CD14-positive monocyte (primary cell): ENCODE data around the gene TXK. TPM values are rescaled to one million over a fixed set of nuclear protein-coding genes. Genes with fewer than 3 reads are reported as not detected.

Experiments
- DNase-seq, 3 donors: peaks; one replicate each; pipeline ENCODE4 v3.0.0-alpha.2; 2011 to 2022
- H2AFZ ChIP-seq: 2 replicates; pipeline ENCODE4 v1.6.0; 2012; ENCODE audit warnings: mild to moderate bottlenecking, low read depth, low read length, inconsistent platforms; ENCODE audit not compliant: insufficient read depth, poor library complexity, severe bottlenecking
- H3K27ac ChIP-seq, 2 donors: 1 replicate in 1 of 2; 2 replicates in 1 of 2; pipeline ENCODE4 v1.5.1; 2012 to 2013; ENCODE audit warnings: low read length in 2 of 2, control low read depth in 1 of 2, inconsistent platforms in 1 of 2, low read depth in 1 of 2, mild to moderate bottlenecking in 1 of 2
- H3K27me3 ChIP-seq, 2 donors: one replicate each; pipeline versions ENCODE4 v1.6.0 to v1.6.1; 2011 to 2013; ENCODE audit warnings: low read length in 2 of 2; ENCODE audit not compliant: control insufficient read depth in 2 of 2, insufficient read depth in 2 of 2
- H3K36me3 ChIP-seq, 2 donors: replicated peaks in 1 of 2; 1 replicate in 1 of 2; 2 replicates in 1 of 2; pipeline versions ENCODE4 v1.5.1 to v1.6.1; 2012 to 2013; ENCODE audit warnings: low read length in 2 of 2, control low read depth in 1 of 2, inconsistent platforms in 1 of 2, mild to moderate bottlenecking in 1 of 2; ENCODE audit not compliant: insufficient read depth in 2 of 2, control insufficient read depth in 1 of 2
- H3K4me1 ChIP-seq, 2 donors: 1 replicate in 1 of 2; 2 replicates in 1 of 2; pipeline versions ENCODE4 v1.5.1 to v1.6.1; 2012 to 2013; ENCODE audit warnings: low read length in 2 of 2, control low read depth in 1 of 2, inconsistent platforms in 1 of 2, mild to moderate bottlenecking in 1 of 2, moderate library complexity in 1 of 2; ENCODE audit not compliant: insufficient read depth in 2 of 2, control insufficient read depth in 1 of 2
- H3K4me2 ChIP-seq: replicated peaks from 2 replicates; pipeline ENCODE3; 2012; ENCODE audit warnings: low read length, moderate library complexity, mild to moderate bottlenecking; ENCODE audit not compliant: poor library complexity, severe bottlenecking; ENCODE audit errors: extremely low read depth
- H3K4me3 ChIP-seq, 3 experiments: fragments of 200-600 bp in 1 of 3; sonication (generic) in 1 of 3; replicated peaks in 1 of 3; 1 replicate in 2 of 3; 2 replicates in 1 of 3; pipeline ENCODE4 v1.5.1; 2011 to 2013; ENCODE audit warnings: low read length in 3 of 3, mild to moderate bottlenecking in 3 of 3, control low read depth in 2 of 3, low read depth in 2 of 3, inconsistent platforms in 1 of 3, moderate library complexity in 1 of 3
- H3K79me2 ChIP-seq: 2 replicates; pipeline ENCODE4 v1.6.0; 2012; ENCODE audit warnings: mild to moderate bottlenecking, control low read depth, inconsistent platforms, low read length, moderate library complexity; ENCODE audit not compliant: insufficient read depth
- H3K9ac ChIP-seq: 2 replicates; pipeline ENCODE4 v1.6.0; 2017; ENCODE audit warnings: low read length, mild to moderate bottlenecking; ENCODE audit not compliant: insufficient read depth, poor library complexity, severe bottlenecking
- H3K9me3 ChIP-seq, 2 donors: replicated peaks in 1 of 2; 1 replicate in 1 of 2; 2 replicates in 1 of 2; pipeline versions ENCODE4 v1.5.1 to v1.6.1; 2012 to 2013; ENCODE audit warnings: low read length in 2 of 2, control low read depth in 1 of 2; ENCODE audit not compliant: control insufficient read depth in 1 of 2, insufficient read depth in 1 of 2
- H4K20me1 ChIP-seq: 2 replicates; pipeline ENCODE4 v1.6.0; 2012; ENCODE audit warnings: mild to moderate bottlenecking, low read length, control low read depth, moderate library complexity; ENCODE audit not compliant: insufficient read depth
- H3K27ac Mint-ChIP-seq, 7 donors: one replicate each; pipeline ENCODE4 v1.8.0; 2020; ENCODE audit warnings: mild to moderate bottlenecking in 7 of 7, mixed read lengths in 7 of 7, moderate library complexity in 6 of 7, inconsistent platforms in 2 of 7
- H3K27me3 Mint-ChIP-seq, 3 donors: one replicate each; pipeline ENCODE4 v1.8.0; 2021 to 2022; ENCODE audit warnings: low read depth in 3 of 3, mild to moderate bottlenecking in 3 of 3, mixed read lengths in 3 of 3, moderate library complexity in 3 of 3, inconsistent platforms in 1 of 3
- H3K36me3 Mint-ChIP-seq, 2 donors: one replicate each; pipeline ENCODE4 v1.8.0; 2020; ENCODE audit warnings: mixed read lengths in 2 of 2, inconsistent platforms in 1 of 2, mild to moderate bottlenecking in 1 of 2
- H3K4me1 Mint-ChIP-seq: one replicate; pipeline ENCODE4 v1.8.0; 2020; ENCODE audit warnings: mild to moderate bottlenecking, mixed read lengths
- H3K4me3 Mint-ChIP-seq, 2 donors: one replicate each; pipeline ENCODE4 v1.8.0; 2020; ENCODE audit warnings: mild to moderate bottlenecking in 2 of 2, mixed read lengths in 2 of 2, moderate library complexity in 1 of 2
- H3K9me3 Mint-ChIP-seq, 7 donors: one replicate each; pipeline ENCODE4 v1.8.0; 2020 to 2022; ENCODE audit warnings: mixed read lengths in 7 of 7, mild to moderate bottlenecking in 6 of 7, moderate library complexity in 6 of 7, inconsistent platforms in 2 of 7
- WGBS: methylation state at CpG from one replicate; pipeline ENCODE4 v1.1.5; 2013; ENCODE audit warnings: missing lambda C conversion rate; ENCODE audit not compliant: insufficient coverage; 5-methylcytosine and 5-hydroxymethylcytosine counted together
- intact Hi-C, 2 donors: fragments of 100-400 bp; cut with micrococcal nuclease; formaldehyde crosslinking; loops; one replicate each; pipeline versions ENCODE4 v1.15.0 to v1.15.1; 2023
- polyA plus RNA-seq, 3 donors: library from polyadenylated mRNA; depleted of rRNA in 1 of 3; unstranded in 2 of 3; stranded (reverse) in 1 of 3; fragments of 300-500 nt in 2 of 3; fragments of >200 nt in 1 of 3; fragmentation: Illumina TruSeq in 2 of 3; gene quantifications; 1 replicate in 2 of 3; 2 replicates in 1 of 3; pipeline ENCODE4 v1.2.3, GENCODE V29; 2012 to 2021
- small RNA-seq: library from RNA; depleted of rRNA; stranded (forward); fragments of <200 nt; gene quantifications from one replicate; pipeline ENCODE3, GENCODE V24; 2012; ENCODE audit warnings: low read depth; ENCODE audit not compliant: insufficient read length
- TF ChIP-seq, protein P1 (sequence below): fragments of 200-600 bp; IDR thresholded peaks from one replicate; pipeline ENCODE4 v1.8.0; 2022; ENCODE audit warnings: antibody characterized with exemption, mild to moderate bottlenecking

The TXK gene
- polyA plus RNA-seq, 3 donors: 0.13 to 0.93 (median 0.54) TPM

DNA sequence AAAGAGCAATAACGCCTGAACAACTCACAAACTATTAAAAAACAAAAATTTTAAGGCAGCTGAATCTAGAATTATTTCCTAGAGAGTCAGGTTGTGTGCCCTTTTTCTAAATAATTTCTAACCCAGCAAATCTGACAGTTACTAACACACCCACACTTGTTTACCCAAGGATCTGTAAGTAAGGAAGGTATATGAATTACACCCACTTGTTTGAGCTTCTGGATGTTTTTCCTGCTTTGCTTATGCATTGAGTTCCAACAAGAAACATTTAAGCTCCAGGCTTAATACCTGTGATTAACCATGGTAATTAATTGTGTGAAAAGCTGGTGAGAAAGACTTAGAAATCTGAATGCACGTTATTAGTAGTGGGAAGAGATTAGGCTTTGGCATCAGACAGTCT is 115.9 kb downstream of the TXK start:
- intact Hi-C loops: no loop called here
- Histone ChIP-seq H3K4me2 (no peak overlapping the region), H3K4me1 (peaks cover 14 to 19% of the 10 kb centered on the region in 2 donors), H3K79me2 (no peaks in the 10 kb centered on the region), H3K27ac (no peak overlapping the region), H3K4me3 (no peak overlapping the region), H3K36me3 (no peaks in the 10 kb centered on the region), H4K20me1 (no peaks in the 10 kb centered on the region), H3K9me3 (peaks cover 0 to 7% of the 10 kb centered on the region in 2 donors), H3K27me3 (peaks cover 37 to 52% of the 10 kb centered on the region in 2 donors), H2AFZ (no peak overlapping the region), H3K9ac (no peak overlapping the region)
- no peak overlapping the region for H3K27ac Mint-ChIP-seq
- peaks cover 22% of the 10 kb centered on the region for H3K4me1 Mint-ChIP-seq
- H3K36me3 Mint-ChIP-seq: no peaks in the 10 kb centered on the region
- no peak for DNase-seq
- WGBS: 89% methylated on average over 1 of the region's 2 CpGs
- peaks cover 44 to 55% (median 50%) of the 10 kb centered on the region in 3 donors for H3K27me3 Mint-ChIP-seq
- H3K9me3 Mint-ChIP-seq: peaks cover 0 to 5% (median 2%) of the 10 kb centered on the region in 7 donors
- peak overlapping the region in 1 of 2 donors; percentile 17 for H3K4me3 Mint-ChIP-seq
- TF ChIP-seq, protein P1, sequence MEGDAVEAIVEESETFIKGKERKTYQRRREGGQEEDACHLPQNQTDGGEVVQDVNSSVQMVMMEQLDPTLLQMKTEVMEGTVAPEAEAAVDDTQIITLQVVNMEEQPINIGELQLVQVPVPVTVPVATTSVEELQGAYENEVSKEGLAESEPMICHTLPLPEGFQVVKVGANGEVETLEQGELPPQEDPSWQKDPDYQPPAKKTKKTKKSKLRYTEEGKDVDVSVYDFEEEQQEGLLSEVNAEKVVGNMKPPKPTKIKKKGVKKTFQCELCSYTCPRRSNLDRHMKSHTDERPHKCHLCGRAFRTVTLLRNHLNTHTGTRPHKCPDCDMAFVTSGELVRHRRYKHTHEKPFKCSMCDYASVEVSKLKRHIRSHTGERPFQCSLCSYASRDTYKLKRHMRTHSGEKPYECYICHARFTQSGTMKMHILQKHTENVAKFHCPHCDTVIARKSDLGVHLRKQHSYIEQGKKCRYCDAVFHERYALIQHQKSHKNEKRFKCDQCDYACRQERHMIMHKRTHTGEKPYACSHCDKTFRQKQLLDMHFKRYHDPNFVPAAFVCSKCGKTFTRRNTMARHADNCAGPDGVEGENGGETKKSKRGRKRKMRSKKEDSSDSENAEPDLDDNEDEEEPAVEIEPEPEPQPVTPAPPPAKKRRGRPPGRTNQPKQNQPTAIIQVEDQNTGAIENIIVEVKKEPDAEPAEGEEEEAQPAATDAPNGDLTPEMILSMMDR: no peak

DNA sequence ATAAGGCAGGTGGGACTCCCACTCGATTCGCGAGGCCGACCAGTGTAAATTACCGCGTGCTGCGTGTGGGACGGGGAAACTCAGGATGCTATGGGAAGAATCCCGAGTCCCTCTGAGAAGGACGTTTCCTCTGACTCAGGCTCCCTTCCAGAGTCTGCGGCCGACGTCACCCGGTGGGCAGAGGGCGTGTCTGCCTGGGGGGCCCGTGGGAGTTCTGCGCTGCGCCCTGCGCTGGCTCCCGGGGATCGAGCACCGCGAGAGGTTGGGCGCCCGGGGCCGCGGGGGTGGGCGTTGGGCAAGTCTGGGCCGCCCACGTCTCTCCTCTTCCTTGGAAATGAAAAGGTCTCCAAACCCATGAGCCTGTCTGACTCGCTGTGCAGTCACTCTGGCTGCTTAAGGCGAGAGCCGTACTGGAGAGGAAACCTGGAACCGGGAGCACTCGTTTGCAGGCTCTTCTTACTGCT is 116.9 kb downstream of the TXK start:
- Mint-ChIP-seq H3K4me3 (peak overlapping the region; percentile 78 to 91), H3K27me3 (peaks cover 44 to 53% (median 50%) of the 10 kb centered on the region in 3 donors), H3K4me1 (peaks cover 28% of the 10 kb centered on the region), H3K36me3 (no peaks in the 10 kb centered on the region), H3K9me3 (peaks cover 0 to 5% (median 2%) of the 10 kb centered on the region in 7 donors), H3K27ac (peak overlapping the region in 1 of 7 donors; percentile 41)
- Histone ChIP-seq H3K27ac (no peak overlapping the region), H2AFZ (peak overlapping the region; percentile 85), H3K4me1 (peaks cover 14 to 19% of the 10 kb centered on the region in 2 donors), H4K20me1 (no peaks in the 10 kb centered on the region), H3K9me3 (peaks cover 0 to 7% of the 10 kb centered on the region in 2 donors), H3K4me2 (peak overlapping the region; percentile 97), H3K9ac (peak overlapping the region; percentile 55), H3K27me3 (peaks cover 37 to 49% of the 10 kb centered on the region in 2 donors), H3K4me3 (peak overlapping the region; percentile 47 to 82 (median 48)), H3K79me2 (no peaks in the 10 kb centered on the region), H3K36me3 (no peaks in the 10 kb centered on the region)
- TF ChIP-seq, protein P1: no peak
- peak in 1 of 3 donors; percentile 25 for DNase-seq
- WGBS: 1% methylated on average over 35 of the region's 35 CpGs
- intact Hi-C loops: no loop called here

Small RNA genes lying within 50 kb of the gene (small RNA-seq; reads per million reads assigned to genes)
- gene RF00019 (not detected), gene RF00026 (not detected), gene RNU6-838P (not detected)

Other genes with a start within 250 kb of the TXK start
- 10 to 100 TPM in 2 of 3 donors, 1 to 10 TPM in 1; 3.6 to 26.2 (median 10.6) TPM for gene NFXL1, start 219.7 kb downstream of the TXK start, polyA plus RNA-seq
- gene CNGA1, start 117.6 kb downstream of the TXK start, polyA plus RNA-seq: not detected
- gene NIPAL1, start 117.5 kb downstream of the TXK start, polyA plus RNA-seq: under 1 TPM in 2 of 3 donors, not detected in 1; 0.13 to 0.22 TPM
- gene TEC, start 135.6 kb upstream of the TXK start, polyA plus RNA-seq: 1 to 10 TPM in 1 of 3 donors, under 1 TPM in 2; 0.30 to 2.5 (median 0.73) TPM
- 10 to 100 TPM; 13.9 to 24.1 (median 17.6) TPM for gene SLAIN2, start 207.3 kb upstream of the TXK start, polyA plus RNA-seq